PC-9 (cell line): ENCODE data around the gene PPL.

Source experiments
- CTCF ChIP-seq: fragments of 200-600 bp; sonication (generic); conservative IDR thresholded peaks from 2 replicates; pipeline ENCODE4 v1.6.1; 2017; ENCODE audit warnings: mixed run types, antibody characterized with exemption, mild to moderate bottlenecking, moderate library complexity
- EZH2 ChIP-seq: fragments of 200-600 bp; sonication (generic); IDR thresholded peaks from 2 replicates; pipeline ENCODE4 v1.8.0; 2017; ENCODE audit warnings: antibody characterized with exemption, low read depth

- TF ChIP-seq EZH2, result no peak
- no peak for TF ChIP-seq CTCF
Measured at GRCh38 chr16:4855804-4856203, 81.1 kb downstream of the PPL start.
